GM23338 (cell line): ENCODE data around the gene CHI3L1. TPM values are rescaled to one million over a fixed set of nuclear protein-coding genes. Genes with fewer than 3 reads are reported as not detected.

ENCODE experiments used
- ATAC-seq: fragments of 200-7000 bp; cut with Tn5 transposase; 3 replicates; pipeline ENCODE4 v1.9.1; 2020
- DNase-seq: peaks from one replicate; pipeline ENCODE4 v3.0.0-alpha.2; 2015; ENCODE audit warnings: low spot score
- H2AFZ ChIP-seq: fragments of 200-600 bp; sonication (generic); 2 replicates; pipeline ENCODE4 v1.8.0; 2016; ENCODE audit warnings: antibody characterized with exemption, mild to moderate bottlenecking, moderate library complexity
- H3F3A ChIP-seq: fragments of 200-600 bp; sonication (generic); replicated peaks from 2 replicates; pipeline ENCODE4 v1.8.0; 2017; ENCODE audit warnings: antibody characterized with exemption, mixed run types, low read depth
- H3K27ac ChIP-seq: fragments of 200-600 bp; sonication (generic); 2 replicates; pipeline ENCODE4 v1.6.1; 2016; ENCODE audit warnings: low read depth
- H3K27me3 ChIP-seq: fragments of 200-600 bp; sonication (generic); 2 replicates; pipeline ENCODE4 v1.8.0; 2016; ENCODE audit warnings: mild to moderate bottlenecking, mixed run types, moderate library complexity; ENCODE audit not compliant: insufficient read depth
- H3K36me3 ChIP-seq: fragments of 200-600 bp; sonication (generic); 2 replicates; pipeline ENCODE4 v1.8.0; 2016; ENCODE audit warnings: mild to moderate bottlenecking; ENCODE audit not compliant: insufficient read depth
- H3K4me1 ChIP-seq: fragments of 200-600 bp; sonication (generic); 2 replicates; pipeline ENCODE4 v1.8.0; 2016; ENCODE audit warnings: mild to moderate bottlenecking, moderate library complexity; ENCODE audit not compliant: insufficient read depth
- H3K4me2 ChIP-seq: fragments of 200-600 bp; sonication (generic); 2 replicates; pipeline ENCODE4 v1.7.1; 2017; ENCODE audit warnings: mixed run types
- H3K4me3 ChIP-seq: fragments of 200-600 bp; sonication (generic); 2 replicates; pipeline ENCODE4 v1.6.1; 2016; ENCODE audit warnings: mixed run types
- H3K79me2 ChIP-seq: fragments of 200-600 bp; sonication (generic); replicated peaks from 2 replicates; pipeline ENCODE4 v1.8.0; 2017; ENCODE audit warnings: mild to moderate bottlenecking; ENCODE audit not compliant: insufficient read depth
- H3K9me2 ChIP-seq: fragments of 200-600 bp; sonication (generic); 2 replicates; pipeline ENCODE4 v1.8.0; 2017; ENCODE audit not compliant: insufficient read depth
- H4K20me1 ChIP-seq: fragments of 200-600 bp; sonication (generic); replicated peaks from 2 replicates; pipeline ENCODE4 v1.8.0; 2017; ENCODE audit warnings: mild to moderate bottlenecking; ENCODE audit not compliant: insufficient read depth
- H3K27ac Mint-ChIP-seq: 2 replicates; pipeline ENCODE4 v1.8.0; 2020; ENCODE audit warnings: inconsistent platforms, mild to moderate bottlenecking, moderate library complexity, mixed read lengths
- H3K27me3 Mint-ChIP-seq: 3 replicates; pipeline ENCODE4 v1.8.0; 2022; ENCODE audit warnings: low read depth, mild to moderate bottlenecking, moderate library complexity, mixed read lengths, inconsistent platforms; ENCODE audit not compliant: insufficient read depth, poor library complexity
- H3K36me3 Mint-ChIP-seq: 3 replicates; pipeline ENCODE4 v1.8.0; 2021; ENCODE audit warnings: low read depth, mild to moderate bottlenecking, inconsistent platforms, moderate library complexity, mixed read lengths
- H3K4me1 Mint-ChIP-seq: 3 replicates; pipeline ENCODE4 v1.8.0; 2020; ENCODE audit warnings: mild to moderate bottlenecking, inconsistent platforms, mixed read lengths
- H3K4me3 Mint-ChIP-seq: 3 replicates; pipeline ENCODE4 v1.8.0; 2021; ENCODE audit warnings: moderate library complexity, mild to moderate bottlenecking, inconsistent platforms, mixed read lengths
- H3K9me3 Mint-ChIP-seq: 3 replicates; pipeline ENCODE4 v1.8.0; 2020; ENCODE audit warnings: moderate library complexity, mild to moderate bottlenecking, inconsistent platforms, mixed read lengths
- CREB1 ChIP-seq: fragments of 250-450 bp; sonication (Bioruptor Pico); IDR thresholded peaks from 2 replicates; pipeline ENCODE4 v1.5.0; 2020; ENCODE audit warnings: low read depth, mild to moderate bottlenecking, moderate library complexity
- CTCF ChIP-seq, 2 experiments: fragments of 200-600 bp in 1 of 2; sonication (generic) in 1 of 2; conservative IDR thresholded peaks; 2 replicates each; pipeline versions ENCODE4 v1.5.1 to v1.6.1; 2016 to 2017; ENCODE audit warnings: antibody characterized with exemption in 2 of 2, low read depth in 2 of 2, mild to moderate bottlenecking in 2 of 2, moderate library complexity in 1 of 2
- ETS1 ChIP-seq: IDR thresholded peaks from 2 replicates; pipeline ENCODE4 v1.6.1; 2016; ENCODE audit warnings: antibody characterized with exemption
- EZH2 ChIP-seq: fragments of 200-600 bp; sonication (generic); IDR thresholded peaks from one replicate; pipeline ENCODE4 v1.8.0; 2017; ENCODE audit warnings: antibody characterized with exemption, mild to moderate bottlenecking, low read depth; ENCODE audit not compliant: unreplicated experiment
- EZH2phosphoT487 ChIP-seq: fragments of 200-600 bp; sonication (generic); IDR thresholded peaks from one replicate; pipeline ENCODE4 v1.8.1; 2018; ENCODE audit warnings: antibody characterized with exemption; ENCODE audit not compliant: unreplicated experiment
- JUNB ChIP-seq: IDR thresholded peaks from one replicate; pipeline ENCODE4 v1.6.1; 2016; ENCODE audit warnings: antibody characterized with exemption; ENCODE audit not compliant: unreplicated experiment
- NANOG ChIP-seq: IDR thresholded peaks from 2 replicates; pipeline ENCODE4 v1.6.1; 2016; ENCODE audit warnings: antibody characterized with exemption, borderline replicate concordance
- POLR2AphosphoS5 ChIP-seq: IDR thresholded peaks from 2 replicates; pipeline ENCODE4 v1.6.1; 2016; ENCODE audit warnings: antibody characterized with exemption, low read depth
- REST ChIP-seq: IDR thresholded peaks from one replicate; pipeline ENCODE4 v1.6.1; 2018; ENCODE audit warnings: antibody characterized with exemption; ENCODE audit not compliant: unreplicated experiment
- STAT1 ChIP-seq: IDR thresholded peaks from one replicate; pipeline ENCODE4 v1.6.1; 2016; ENCODE audit warnings: antibody characterized with exemption; ENCODE audit not compliant: unreplicated experiment
- ZNF114 ChIP-seq: fragments of 250-450 bp; sonication (Bioruptor Pico); IDR thresholded peaks from 2 replicates; pipeline ENCODE4 v1.5.0; 2020; ENCODE audit warnings: mild to moderate bottlenecking, moderate library complexity
- ZNF331 ChIP-seq: fragments of 250-450 bp; sonication (Bioruptor Pico); IDR thresholded peaks from 2 replicates; pipeline ENCODE4 v1.5.0; 2020; ENCODE audit warnings: low read depth, mild to moderate bottlenecking, moderate library complexity
- ZNF462 ChIP-seq: fragments of 250-450 bp; sonication (Bioruptor Pico); IDR thresholded peaks from 2 replicates; pipeline ENCODE4 v1.5.0; 2020; ENCODE audit warnings: mild to moderate bottlenecking, moderate library complexity
- polyA plus RNA-seq: library from polyadenylated mRNA; unstranded; fragments of >200 nt; fragmentation: Nextera tagmentation; extraction: Ambion mirVana; gene quantifications from 2 replicates; pipeline ENCODE4 v1.2.1, GENCODE V29; 2016
- total RNA-seq: library from RNA; depleted of rRNA; stranded (reverse); fragments of >200 nt; shearing (Covaris generic); gene quantifications from 2 replicates; pipeline ENCODE4 v1.2.3, GENCODE V29; 2014

CHI3L1 gene
- total and polyA plus RNA-seq, 2 experiments from 2014 or later = 0.76 TPM; not detected in 1

GRCh38 chr1:203182387-203182953, 4.0 kb downstream of the CHI3L1 start:
- H3K4me1 Mint-ChIP-seq = peaks cover 39% of the 10 kb centered on the region
- H3K4me3 Mint-ChIP-seq = no peak overlapping the region
- H3K27me3 ChIP-seq = no peaks in the 10 kb centered on the region
- no peak overlapping the region for H3K27ac ChIP-seq
- H3K79me2 ChIP-seq = no peaks in the 10 kb centered on the region
- ATAC-seq (no peak), DNase-seq (no peak)
- H2AFZ ChIP-seq = no peak overlapping the region
- TF ChIP-seq CREB1 (CRISPR knock-in tag) (no peak), CTCF (conservative IDR thresholded peaks at IDR 0.05; ENCODE audit: low read depth in 2 of 2) (no peak), STAT1 (no peak), ZNF462 (CRISPR knock-in tag) (no peak), REST (no peak), EZH2 (no peak), ZNF114 (CRISPR knock-in tag) (no peak), JUNB (no peak), NANOG (no peak), POLR2AphosphoS5 (no peak), ETS1 (no peak), EZH2phosphoT487 (no peak), ZNF331 (no peak)
- H3K36me3 Mint-ChIP-seq = no peaks in the 10 kb centered on the region
- no peaks in the 10 kb centered on the region for H3K9me3 Mint-ChIP-seq
- no peak overlapping the region for H3K4me3 ChIP-seq
- no peaks in the 10 kb centered on the region for H4K20me1 ChIP-seq
- H3K4me2 ChIP-seq = no peak overlapping the region
- peaks cover 16% of the 10 kb centered on the region for H3K4me1 ChIP-seq
- H3K36me3 ChIP-seq = no peaks in the 10 kb centered on the region
- H3K27me3 Mint-ChIP-seq = peaks cover 9% of the 10 kb centered on the region
- H3K9me2 ChIP-seq = 0 out of 2 replicates have a peak, but pooled peaks cover 5% of the 10 kb centered on the region
- H3F3A ChIP-seq = no peaks in the 10 kb centered on the region
- H3K27ac Mint-ChIP-seq = no peak overlapping the region
